HG03280 (cell line): ENCODE data around the gene CREBBP.
"Not testable (repeated sequence)": the region's sequence is repeated elsewhere in the genome, so short reads cannot be mapped to it uniquely, and the experiment has no call there.

Experiments
- ATAC-seq: cut with Tn5 transposase; IDR thresholded peaks from one replicate; pipeline ENCODE4 v1.9.1; 2021; ENCODE audit warnings: mild to moderate bottlenecking, moderate library complexity; ENCODE audit not compliant: unreplicated experiment

The CREBBP gene

GRCh38 chr16:3722508-3722907 lies 158.0 kb downstream of the CREBBP start:
- ATAC-seq = no peak

DNA sequence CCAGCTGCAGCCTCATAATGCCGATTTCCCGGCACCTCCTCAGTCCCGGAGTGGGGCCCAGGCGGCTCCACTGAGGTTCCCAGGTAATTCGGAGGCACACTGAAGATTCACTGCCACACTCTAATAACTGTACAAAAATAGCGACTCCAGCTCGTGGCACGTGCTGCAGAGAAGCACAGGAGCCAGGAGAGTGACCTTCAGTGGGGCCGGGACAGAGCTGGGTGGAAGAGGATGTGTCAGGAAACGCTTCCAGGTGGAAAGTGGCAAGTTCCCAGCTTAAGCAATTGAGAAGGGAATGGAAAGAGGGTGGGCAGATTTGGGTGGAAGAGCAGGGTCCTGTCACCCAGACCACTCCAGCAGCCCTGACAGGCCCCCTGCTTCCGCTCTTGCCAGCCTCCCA lies 160.1 kb downstream of the CREBBP start:
- ATAC-seq = no peak

GRCh38 chr16:3718628-3719027 lies 161.9 kb downstream of the CREBBP start:
- ATAC-seq = no peak

DNA sequence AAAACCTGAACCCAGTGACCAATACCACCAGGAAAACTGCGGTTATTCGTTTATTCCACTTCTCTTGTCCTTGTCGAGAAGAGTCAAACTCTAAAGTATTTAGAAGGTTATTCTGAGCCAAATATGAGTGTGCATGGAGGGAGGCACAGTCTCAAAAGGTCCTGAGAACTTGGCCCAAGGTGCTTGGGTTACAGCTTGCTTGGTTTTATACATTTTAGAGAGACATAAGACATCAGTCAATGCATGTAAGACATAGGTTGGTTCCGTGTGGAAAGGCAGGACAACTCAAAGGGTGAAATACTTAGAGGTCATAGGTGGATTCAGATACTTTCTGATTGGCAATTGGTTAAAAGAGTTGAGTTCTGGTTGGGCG lies 162.5 kb downstream of the CREBBP start:
- no peak for ATAC-seq

DNA sequence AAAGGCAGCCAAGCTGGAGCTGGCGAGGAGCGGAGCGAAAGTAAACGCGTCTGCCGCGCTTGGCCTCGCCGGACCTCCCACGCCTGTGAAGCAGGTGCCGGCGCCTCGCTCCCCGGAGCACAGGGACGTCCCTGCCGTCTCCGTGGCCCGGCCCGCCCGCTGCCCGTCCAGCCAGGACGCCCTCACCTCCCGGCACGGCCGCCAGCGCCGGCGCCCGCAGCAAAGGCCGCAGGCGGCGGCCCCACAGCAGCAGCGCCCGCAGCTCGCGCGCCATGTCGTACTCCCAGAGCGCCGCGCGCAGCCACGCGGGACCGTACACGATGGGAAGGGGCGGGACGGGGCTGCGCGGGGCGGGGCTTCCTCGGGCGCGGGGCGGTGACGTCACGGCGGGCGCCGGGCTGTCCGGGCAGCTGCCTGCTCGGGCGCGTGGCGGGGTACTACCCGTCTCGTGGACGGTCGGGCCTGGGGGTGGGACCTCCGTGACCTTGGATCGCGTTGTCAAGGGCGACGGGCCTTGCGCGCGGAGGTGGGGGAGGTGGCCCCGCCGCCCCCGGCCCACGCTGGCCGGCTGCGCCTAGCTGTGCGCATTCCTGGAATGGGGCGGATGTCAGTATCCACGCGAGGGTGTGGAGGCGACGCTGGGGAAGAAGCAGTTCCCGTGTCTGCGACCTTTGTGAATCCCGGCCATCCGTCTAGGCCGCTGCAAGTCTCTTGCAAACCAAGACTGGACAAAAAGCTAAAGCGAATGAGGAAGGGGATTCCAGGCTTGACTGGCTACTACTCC lies 163.1 kb downstream of the CREBBP start, which contains the start of gene TRAP1:
Gene TRAP1, minus strand, starts transcription at position 290 of the 784 bp plus-strand sequence. Its CDS starts 16 bp downstream, at position 274.
- peak; percentile 91 for ATAC-seq

DNA sequence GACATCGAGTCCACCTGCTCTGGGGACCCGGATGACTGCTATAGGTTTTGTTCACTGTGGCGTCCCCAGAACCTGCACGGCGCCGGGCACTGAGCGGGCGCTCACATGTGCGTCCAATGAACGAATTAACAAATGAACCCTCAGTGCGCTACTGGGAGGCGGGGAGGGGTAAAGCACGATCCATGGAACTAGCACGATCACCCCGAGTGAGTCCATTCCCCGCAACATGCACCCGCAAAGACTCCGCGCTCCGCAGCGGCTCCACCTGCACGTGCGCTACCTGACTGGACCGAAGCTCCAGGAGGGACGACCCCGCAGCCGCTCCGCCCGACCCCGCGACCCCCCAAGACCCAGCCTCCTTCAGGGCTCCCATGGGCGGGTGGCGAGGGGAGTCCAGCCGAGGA lies 163.7 kb downstream of the CREBBP start:
- ATAC-seq = peak; percentile 26

GRCh38 chr16:3715430-3715829 lies 165.1 kb downstream of the CREBBP start:
- no peak for ATAC-seq

- not testable (repeated sequence) for ATAC-seq
Measured at GRCh38 chr16:3714378-3714777, 166.1 kb downstream of the CREBBP start.

- ATAC-seq = no peak
Measured at GRCh38 chr16:3713587-3714242, 166.8 kb downstream of the CREBBP start.

- ATAC-seq = no peak
Measured at GRCh38 chr16:3712861-3713372, 167.6 kb downstream of the CREBBP start.

GRCh38 chr16:3706253-3707012 lies 174.1 kb downstream of the CREBBP start:
- no peak for ATAC-seq

GRCh38 chr16:3702082-3702481 lies 178.4 kb downstream of the CREBBP start:
- ATAC-seq = no peak

- ATAC-seq = no peak
Measured at GRCh38 chr16:3701531-3701930, 179.0 kb downstream of the CREBBP start.

DNA sequence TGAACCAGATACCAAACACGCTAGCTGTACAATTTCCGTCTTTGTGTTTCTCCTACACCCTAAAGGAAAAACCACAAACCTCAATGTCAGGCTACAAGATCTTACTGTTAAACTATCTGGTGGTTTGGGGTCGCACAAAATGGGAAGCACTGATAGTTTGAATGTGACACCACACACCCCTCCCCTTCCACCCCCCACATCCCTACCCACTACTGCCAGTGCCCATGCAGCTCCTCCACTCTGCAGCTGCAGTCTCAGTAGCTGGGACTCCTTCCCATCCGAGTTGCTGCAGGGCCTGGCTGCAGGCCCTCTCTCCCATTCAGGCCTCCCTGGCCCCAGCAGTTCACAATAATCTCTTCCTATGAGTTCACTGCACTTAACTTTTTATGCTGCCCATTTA lies 181.6 kb downstream of the CREBBP start:
- no peak for ATAC-seq

- no peak for ATAC-seq
Measured at GRCh38 chr16:3696425-3697218, 183.9 kb downstream of the CREBBP start.

DNA sequence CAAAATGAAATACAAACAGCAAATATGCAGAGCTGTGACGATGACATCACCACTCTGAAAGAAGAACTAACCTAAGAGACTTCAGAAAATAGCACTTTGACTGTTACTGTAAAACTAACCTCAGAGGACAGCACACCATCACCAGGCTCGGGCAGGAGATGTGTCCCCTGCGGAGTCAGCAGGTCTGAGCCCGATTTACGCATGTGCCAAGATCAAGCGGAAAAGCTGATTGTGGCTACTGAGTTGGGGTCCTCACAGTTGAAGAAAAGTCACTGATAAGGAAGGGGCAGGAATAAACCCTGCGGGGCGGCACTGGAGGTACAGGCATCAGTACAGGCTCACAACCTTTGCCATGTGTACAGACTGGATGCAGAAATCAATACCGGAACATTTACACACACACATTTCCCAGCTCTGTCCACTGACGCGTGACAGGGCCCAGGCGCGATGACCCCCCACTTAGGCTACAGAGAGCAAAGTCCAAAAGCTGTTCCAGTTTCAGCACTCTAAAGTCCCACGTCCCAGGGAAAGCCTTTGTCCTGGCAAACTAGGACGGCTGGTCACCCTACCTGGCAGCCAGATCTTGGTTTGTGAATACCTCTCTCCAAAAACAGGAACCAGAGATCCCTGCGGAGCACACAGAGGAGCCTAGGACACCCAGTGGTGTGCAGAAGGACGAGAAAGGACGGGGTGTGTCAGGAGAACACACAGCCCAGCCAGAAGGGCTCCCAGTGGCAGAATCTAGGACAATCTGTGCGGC lies 184.7 kb downstream of the CREBBP start:
- no peak for ATAC-seq

DNA sequence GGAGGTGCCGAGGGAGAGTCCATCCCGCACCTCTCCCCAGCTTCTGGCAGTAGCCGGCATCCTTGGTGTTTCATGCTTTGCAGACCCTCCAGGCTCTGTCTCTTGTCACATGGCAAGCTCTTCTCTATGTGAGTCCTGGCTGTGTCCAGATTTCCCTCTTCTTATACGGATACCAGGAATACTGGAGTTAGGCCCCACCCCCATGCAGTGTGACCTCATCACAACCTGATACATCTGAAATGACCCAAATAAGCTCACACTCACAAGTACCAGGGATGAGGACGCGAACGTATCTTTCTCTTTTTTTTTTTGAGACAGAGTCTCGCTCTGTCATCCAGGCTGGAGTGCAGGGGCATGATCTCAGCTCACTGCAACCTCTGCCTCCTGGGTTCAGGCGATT lies 186.5 kb downstream of the CREBBP start:
- no peak for ATAC-seq

GRCh38 chr16:3691761-3692160 lies 188.8 kb downstream of the CREBBP start:
- ATAC-seq = no peak

GRCh38 chr16:3690980-3691720 lies 189.4 kb downstream of the CREBBP start:
- no peak for ATAC-seq
